ENCODE measurements around the gene ZDHHC9.

GRCh38 chrX:129798456-129798855 is 45.2 kb downstream of the ZDHHC9 start:
- TF ChIP-seq CTCF (conservative IDR thresholded peaks at IDR 0.05; ENCODE audit: low read depth, low read length): no peak
- no peak for TF ChIP-seq EZH2 (IDR thresholded peaks at IDR 0.05; ENCODE audit: borderline replicate concordance, low read depth, low read length, poor library complexity, severe bottlenecking)
